ENCODE data around the gene NR2F2.

NR2F2 gene

GRCh38 chr15:96324192-96324895 lies 6.2 kb upstream of the NR2F2 start:
- ChIA-PET CTCF (no interaction called here), POLR2A (no interaction called here)
- DNase-seq (ENCODE audit: extremely low spot score): no peak
- no peak for TF ChIP-seq PKNOX1 (IDR thresholded peaks at IDR 0.05)

- DNase-seq (ENCODE audit: extremely low spot score): no peak
- no peak for TF ChIP-seq CTBP1 (IDR thresholded peaks at IDR 0.05; ENCODE audit: borderline replicate concordance)
- no peak for TF ChIP-seq LEF1 (IDR thresholded peaks at IDR 0.05; ENCODE audit: borderline replicate concordance)
- no peak for TF ChIP-seq ELF4 (IDR thresholded peaks at IDR 0.05)
- no peak for TF ChIP-seq PKNOX1 (IDR thresholded peaks at IDR 0.05)
- TF ChIP-seq HDGF (IDR thresholded peaks at IDR 0.05; ENCODE audit: borderline replicate concordance): no peak
- TF ChIP-seq TARDBP (IDR thresholded peaks at IDR 0.05): no peak
- no peak for TF ChIP-seq SUZ12 (IDR thresholded peaks at IDR 0.05)
- TF ChIP-seq NFRKB (IDR thresholded peaks at IDR 0.05): no peak
- no peak for TF ChIP-seq ARNT (IDR thresholded peaks at IDR 0.05)
- TF ChIP-seq FOXM1 (IDR thresholded peaks at IDR 0.05; ENCODE audit: borderline replicate concordance): no peak
- no peak for TF ChIP-seq BHLHE40 (IDR thresholded peaks at IDR 0.05; ENCODE audit: borderline replicate concordance)
- TF ChIP-seq L3MBTL2 (conservative IDR thresholded peaks at IDR 0.05): no peak
- no peak for TF ChIP-seq FOXA1 (IDR thresholded peaks at IDR 0.05)
- TF ChIP-seq SP1 (IDR thresholded peaks at IDR 0.05): no peak
- TF ChIP-seq ZNF384 (IDR thresholded peaks at IDR 0.05): no peak
- TF ChIP-seq FOXK2 (IDR thresholded peaks at IDR 0.05): no peak
- CTCF ChIA-PET: no interaction called here
- POLR2A ChIA-PET: no interaction called here
These were observed 5.5 kb upstream of the NR2F2 start for GRCh38 chr15:96324940-96325540.

- ChIA-PET POLR2A (no interaction called here), CTCF (interaction anchor here (2.7 kb wide), 1 partner anchor 11 kb away, joined by 16 read pairs; no protein-coding TSS in a partner anchor)
- no peak for DNase-seq (ENCODE audit: extremely low spot score)
- TF ChIP-seq FOXK2 (IDR thresholded peaks at IDR 0.05) (no peak), CTBP1 (IDR thresholded peaks at IDR 0.05; ENCODE audit: borderline replicate concordance) (no peak), PKNOX1 (IDR thresholded peaks at IDR 0.05) (no peak), TARDBP (IDR thresholded peaks at IDR 0.05) (no peak), FOXM1 (IDR thresholded peaks at IDR 0.05; ENCODE audit: borderline replicate concordance) (no peak), FOXA1 (IDR thresholded peaks at IDR 0.05) (no peak), ZNF384 (IDR thresholded peaks at IDR 0.05) (0 out of 2 replicates have a peak, but pooled peaks have one; percentile 32), SP1 (IDR thresholded peaks at IDR 0.05) (no peak), ARNT (IDR thresholded peaks at IDR 0.05) (no peak)
These were observed 4.8 kb upstream of the NR2F2 start for GRCh38 chr15:96325541-96326327.

GRCh38 chr15:96326328-96327154 lies 4.0 kb upstream of the NR2F2 start:
- POLR2A ChIA-PET: interaction anchor here (0.8 to 1.9 kb wide), 6 partner anchors 10 to 53 kb away, joined by 3 to 12 read pairs (median 4); no protein-coding TSS in a partner anchor
- no peak for DNase-seq (ENCODE audit: extremely low spot score)
- CTCF ChIA-PET: interaction anchor here (0.5 to 2.7 kb wide), 30 partner anchors 9 to 858 kb away, joined by 3 to 29 read pairs (median 4); no protein-coding TSS in a partner anchor
- TF ChIP-seq PKNOX1 (IDR thresholded peaks at IDR 0.05): no peak
- no peak for TF ChIP-seq HDGF (IDR thresholded peaks at IDR 0.05; ENCODE audit: borderline replicate concordance)
- TF ChIP-seq FOXK2 (IDR thresholded peaks at IDR 0.05): no peak
- no peak for TF ChIP-seq LEF1 (IDR thresholded peaks at IDR 0.05; ENCODE audit: borderline replicate concordance)
- no peak for TF ChIP-seq FOXM1 (IDR thresholded peaks at IDR 0.05; ENCODE audit: borderline replicate concordance)
- TF ChIP-seq ARNT (IDR thresholded peaks at IDR 0.05): no peak
- TF ChIP-seq TARDBP (IDR thresholded peaks at IDR 0.05): no peak
- TF ChIP-seq L3MBTL2 (conservative IDR thresholded peaks at IDR 0.05): peak; percentile 28; the same call in 1 of the 2 replicates
- TF ChIP-seq NFRKB (IDR thresholded peaks at IDR 0.05): no peak
